ENCODE data around the gene AKAP7.
"Not testable (repeated sequence)": the region's sequence is repeated elsewhere in the genome, so short reads cannot be mapped to it uniquely, and the experiment has no call there.

Gene AKAP7

DNA sequence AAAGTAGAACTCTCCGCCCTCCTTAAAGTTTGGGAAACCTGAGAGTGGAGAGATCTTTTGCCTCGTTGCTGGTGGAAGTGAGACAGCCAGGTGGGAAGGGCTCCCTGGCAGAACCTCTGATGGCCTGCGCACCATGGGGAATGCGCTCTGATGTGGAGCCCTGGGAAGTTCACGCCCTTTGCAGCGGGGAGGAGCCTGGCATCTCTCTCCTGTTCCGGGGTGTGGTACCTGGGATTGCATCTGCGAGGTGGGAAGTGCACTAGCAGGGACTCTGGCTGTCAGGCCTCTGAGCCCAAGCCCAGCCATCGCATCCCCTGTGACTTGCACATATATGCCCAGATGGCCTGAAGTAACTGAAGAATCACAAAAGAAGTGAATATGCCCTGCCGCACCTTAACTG lies 159.8 kb downstream of the AKAP7 start:
- no peak overlapping the region for H3K27ac ChIP-seq (ENCODE audit: low read depth, low read length, poor library complexity, severe bottlenecking)
- H3K4me2 ChIP-seq (ENCODE audit: low read length): no peak overlapping the region
- H3K9me2 ChIP-seq (ENCODE audit: low read depth, low read length): no peaks in the 10 kb centered on the region
- H4K20me1 ChIP-seq (ENCODE audit: insufficient read depth, low read length): no peaks in the 10 kb centered on the region
- H2AFZ ChIP-seq (ENCODE audit: low read length): no peak overlapping the region
- H3K36me3 ChIP-seq (ENCODE audit: insufficient read depth, low read length): no peaks in the 10 kb centered on the region
- H3K27me3 ChIP-seq (ENCODE audit: insufficient read depth, low read length): no peaks in the 10 kb centered on the region
- H3K4me1 ChIP-seq (ENCODE audit: insufficient read depth, low read length, severe bottlenecking): no peaks in the 10 kb centered on the region
- H3K4me3 ChIP-seq (ENCODE audit: low read depth, low read length, poor library complexity, severe bottlenecking): no peak overlapping the region
- no peaks in the 10 kb centered on the region for H3F3A ChIP-seq (ENCODE audit: insufficient read depth, low read length)
- no peak for TF ChIP-seq EZH2 (IDR thresholded peaks at IDR 0.05; ENCODE audit: borderline replicate concordance, low read length)
- TF ChIP-seq, protein P1, sequence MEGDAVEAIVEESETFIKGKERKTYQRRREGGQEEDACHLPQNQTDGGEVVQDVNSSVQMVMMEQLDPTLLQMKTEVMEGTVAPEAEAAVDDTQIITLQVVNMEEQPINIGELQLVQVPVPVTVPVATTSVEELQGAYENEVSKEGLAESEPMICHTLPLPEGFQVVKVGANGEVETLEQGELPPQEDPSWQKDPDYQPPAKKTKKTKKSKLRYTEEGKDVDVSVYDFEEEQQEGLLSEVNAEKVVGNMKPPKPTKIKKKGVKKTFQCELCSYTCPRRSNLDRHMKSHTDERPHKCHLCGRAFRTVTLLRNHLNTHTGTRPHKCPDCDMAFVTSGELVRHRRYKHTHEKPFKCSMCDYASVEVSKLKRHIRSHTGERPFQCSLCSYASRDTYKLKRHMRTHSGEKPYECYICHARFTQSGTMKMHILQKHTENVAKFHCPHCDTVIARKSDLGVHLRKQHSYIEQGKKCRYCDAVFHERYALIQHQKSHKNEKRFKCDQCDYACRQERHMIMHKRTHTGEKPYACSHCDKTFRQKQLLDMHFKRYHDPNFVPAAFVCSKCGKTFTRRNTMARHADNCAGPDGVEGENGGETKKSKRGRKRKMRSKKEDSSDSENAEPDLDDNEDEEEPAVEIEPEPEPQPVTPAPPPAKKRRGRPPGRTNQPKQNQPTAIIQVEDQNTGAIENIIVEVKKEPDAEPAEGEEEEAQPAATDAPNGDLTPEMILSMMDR (IDR thresholded peaks at IDR 0.05; ENCODE audit: low read length): no peak
- no peaks in the 10 kb centered on the region for H3K79me2 ChIP-seq (ENCODE audit: insufficient read depth, low read length)
- no peaks in the 10 kb centered on the region for H3K9me3 ChIP-seq (ENCODE audit: low read length)
- no peak overlapping the region for H3K9ac ChIP-seq (ENCODE audit: low read length)

DNA sequence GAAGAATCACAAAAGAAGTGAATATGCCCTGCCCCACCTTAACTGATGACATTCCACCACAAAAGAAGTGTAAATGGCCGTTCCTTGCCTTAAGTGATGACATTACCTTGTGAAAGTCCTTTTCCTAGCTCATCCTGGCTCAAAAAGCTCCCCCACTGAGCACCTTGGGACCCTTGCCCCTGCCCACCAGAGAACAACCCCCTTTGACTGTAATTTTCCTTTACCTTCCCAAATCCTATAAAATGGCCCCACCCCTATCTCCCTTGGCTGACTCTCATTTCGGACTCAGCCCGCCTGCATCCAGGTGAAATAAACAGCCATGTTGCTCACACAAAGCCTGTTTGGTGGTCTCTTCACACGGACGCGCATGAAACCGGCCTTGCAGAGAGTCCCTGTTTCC lies 165.6 kb downstream of the AKAP7 start:
- not testable (repeated sequence) for H3F3A ChIP-seq (ENCODE audit: insufficient read depth, low read length); H3K36me3 ChIP-seq (ENCODE audit: insufficient read depth, low read length); H3K9me2 ChIP-seq (ENCODE audit: low read depth, low read length); H4K20me1 ChIP-seq (ENCODE audit: insufficient read depth, low read length); H3K27me3 ChIP-seq (ENCODE audit: insufficient read depth, low read length); H3K79me2 ChIP-seq (ENCODE audit: insufficient read depth, low read length); H2AFZ ChIP-seq (ENCODE audit: low read length); H3K27ac ChIP-seq (ENCODE audit: low read depth, low read length, poor library complexity, severe bottlenecking); H3K9me3 ChIP-seq (ENCODE audit: low read length); H3K4me1 ChIP-seq (ENCODE audit: insufficient read depth, low read length, severe bottlenecking); H3K4me2 ChIP-seq (ENCODE audit: low read length); H3K4me3 ChIP-seq (ENCODE audit: low read depth, low read length, poor library complexity, severe bottlenecking); H3K9ac ChIP-seq (ENCODE audit: low read length)

- Histone ChIP-seq H2AFZ (ENCODE audit: low read length) (no peak overlapping the region), H3F3A (ENCODE audit: insufficient read depth, low read length) (no peaks in the 10 kb centered on the region), H3K36me3 (ENCODE audit: insufficient read depth, low read length) (no peaks in the 10 kb centered on the region), H3K27me3 (ENCODE audit: insufficient read depth, low read length) (no peaks in the 10 kb centered on the region), H3K27ac (ENCODE audit: low read depth, low read length, poor library complexity, severe bottlenecking) (no peak overlapping the region), H4K20me1 (ENCODE audit: insufficient read depth, low read length) (no peaks in the 10 kb centered on the region), H3K9ac (ENCODE audit: low read length) (no peak overlapping the region), H3K9me3 (ENCODE audit: low read length) (no peaks in the 10 kb centered on the region), H3K4me1 (ENCODE audit: insufficient read depth, low read length, severe bottlenecking) (no peaks in the 10 kb centered on the region), H3K79me2 (ENCODE audit: insufficient read depth, low read length) (no peaks in the 10 kb centered on the region), H3K4me3 (ENCODE audit: low read depth, low read length, poor library complexity, severe bottlenecking) (no peak overlapping the region), H3K9me2 (ENCODE audit: low read depth, low read length) (no peaks in the 10 kb centered on the region), H3K4me2 (ENCODE audit: low read length) (no peak overlapping the region)
- TF ChIP-seq, protein P1 (IDR thresholded peaks at IDR 0.05; ENCODE audit: low read length): no peak
- TF ChIP-seq EZH2 (IDR thresholded peaks at IDR 0.05; ENCODE audit: borderline replicate concordance, low read length): no peak
Measured at GRCh38 chr6:131303338-131303930, 168.2 kb downstream of the AKAP7 start.

Measured in OCI-LY1 (cell line).